ENCODE data around the gene PPP1R27.

Gene PPP1R27

GRCh38 chr17:81819708-81820107 is 15.1 kb downstream of the PPP1R27 start:
- DNase-seq, result no peak

- no peak for DNase-seq
Observed at GRCh38 chr17:81817758-81818147, 17.1 kb downstream of the PPP1R27 start.

DNA sequence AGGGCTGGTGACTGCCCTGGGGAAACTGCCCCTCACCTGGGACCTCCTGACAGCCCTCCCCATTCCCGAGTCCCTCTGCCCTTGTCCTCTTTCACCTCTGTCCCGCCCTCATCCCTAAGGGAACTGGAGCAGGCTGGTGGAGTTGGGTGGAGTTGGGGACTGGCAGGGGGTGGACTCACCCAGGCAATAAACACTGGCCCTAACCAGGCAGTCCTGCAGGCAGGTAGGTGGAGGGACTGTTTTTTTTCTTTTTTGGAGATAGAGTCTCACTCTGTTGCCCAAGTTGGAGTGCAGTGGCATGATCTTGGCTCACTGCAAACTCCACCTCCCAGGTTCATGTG is 19.2 kb downstream of the PPP1R27 start:
- no peak for DNase-seq

DNA sequence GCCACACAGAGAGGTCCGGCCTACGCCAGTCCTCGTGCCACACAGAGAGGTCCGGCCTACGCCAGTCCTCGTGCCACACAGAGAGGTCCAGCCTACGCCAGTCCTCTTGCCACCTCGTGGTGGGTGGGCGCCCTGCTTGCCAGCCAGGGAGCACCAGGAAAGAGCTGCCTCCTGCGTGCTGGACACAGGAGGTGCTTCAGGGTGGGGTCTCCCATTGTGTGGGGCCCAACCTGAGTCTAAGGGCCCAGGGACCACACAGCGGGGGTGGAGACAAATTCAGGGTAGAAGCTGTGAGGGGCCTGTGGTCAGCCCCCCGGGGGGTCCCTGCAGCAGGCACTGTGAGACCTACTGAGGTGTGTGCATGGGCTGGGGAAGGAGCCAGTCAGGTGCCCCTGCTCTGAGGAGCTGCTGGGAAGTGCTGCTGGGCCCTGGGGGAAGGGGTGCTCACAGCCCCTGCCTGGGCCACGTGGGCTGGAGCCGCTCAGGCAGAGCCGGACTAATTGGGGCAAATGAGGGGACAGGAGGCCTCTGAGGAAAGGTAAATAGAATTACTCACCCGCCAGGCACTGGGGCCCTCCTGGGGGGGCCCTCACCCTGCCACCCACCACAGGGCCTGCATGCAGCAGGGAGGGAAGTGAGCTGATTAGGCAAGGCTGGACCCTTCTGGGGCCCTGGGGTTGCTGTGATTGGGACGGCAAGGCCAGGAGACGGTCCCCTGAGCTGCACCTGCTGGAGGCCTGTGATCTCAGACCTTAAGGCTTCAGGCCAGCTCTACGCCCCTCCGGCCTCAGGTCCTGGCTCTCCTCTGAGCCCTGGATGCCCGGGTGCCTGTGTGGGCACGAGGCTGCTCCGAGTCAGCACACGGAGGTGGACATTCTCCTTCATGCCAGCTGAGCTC is 19.9 kb downstream of the PPP1R27 start:
- peak; percentile 42 for DNase-seq

- no peak for DNase-seq
Observed at GRCh38 chr17:81813861-81814683, 20.8 kb downstream of the PPP1R27 start.

- DNase-seq, result no peak
Observed at GRCh38 chr17:81813371-81813684, 21.5 kb downstream of the PPP1R27 start.

DNA sequence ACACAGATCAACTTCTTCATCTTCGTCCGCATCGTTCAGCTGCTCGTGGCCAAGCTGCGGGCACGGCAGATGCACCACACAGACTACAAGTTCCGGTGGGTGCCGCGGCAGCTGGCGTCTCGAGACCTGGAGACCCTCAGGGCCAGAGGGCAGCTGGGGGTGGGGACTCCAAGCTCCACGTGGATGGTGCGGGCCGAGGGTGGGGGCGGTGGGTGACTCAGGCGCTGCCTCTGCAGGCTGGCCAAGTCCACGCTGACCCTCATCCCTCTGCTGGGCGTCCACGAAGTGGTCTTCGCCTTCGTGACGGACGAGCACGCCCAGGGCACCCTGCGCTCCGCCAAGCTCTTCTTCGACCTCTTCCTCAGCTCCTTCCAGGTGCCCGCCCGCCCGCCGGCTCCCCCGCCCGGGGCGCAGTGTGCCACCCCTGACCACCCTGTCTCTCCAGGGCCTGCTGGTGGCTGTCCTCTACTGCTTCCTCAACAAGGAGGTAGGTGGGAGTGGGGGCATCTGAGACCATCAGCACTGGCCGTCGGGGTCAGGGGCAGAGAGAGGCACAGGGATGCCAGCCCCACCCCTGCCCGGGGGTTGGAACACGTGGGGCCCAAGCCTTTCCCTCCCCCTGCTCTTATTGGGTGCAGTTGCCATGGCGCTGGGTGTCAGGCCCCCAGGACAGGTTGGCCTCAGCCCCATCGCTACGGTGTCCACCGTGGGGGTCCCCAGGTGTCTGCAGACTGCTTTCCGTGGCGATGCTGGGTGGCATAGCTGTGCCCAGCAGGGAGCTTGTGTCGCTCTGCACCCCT is 22.1 kb downstream of the PPP1R27 start:
- no peak for DNase-seq

GRCh38 chr17:81811705-81812570 is 22.9 kb downstream of the PPP1R27 start:
- no peak for DNase-seq

GRCh38 chr17:81810892-81811704 is 23.8 kb downstream of the PPP1R27 start:
- no peak for DNase-seq

DNA sequence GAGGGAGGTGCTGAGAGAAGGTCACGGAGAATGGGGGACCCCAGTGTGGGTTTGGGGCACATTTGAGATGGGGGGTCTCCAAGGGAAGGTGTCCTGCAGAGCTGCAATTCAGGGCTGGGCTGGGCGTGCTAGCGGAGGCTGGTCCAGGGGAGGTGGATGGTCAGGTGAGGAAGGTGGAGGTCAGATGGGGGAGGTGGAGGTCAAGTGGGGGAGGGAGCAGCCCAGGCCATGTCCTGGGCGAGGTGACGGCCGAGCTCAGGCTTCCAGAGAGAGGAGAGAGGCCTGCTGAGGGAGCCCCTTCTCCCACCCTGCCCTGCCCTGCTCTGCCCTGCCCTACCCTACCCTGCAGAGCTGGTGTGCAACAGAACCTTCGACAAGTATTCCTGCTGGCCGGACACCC is 24.4 kb downstream of the PPP1R27 start:
- DNase-seq, result no peak

GRCh38 chr17:81809556-81809998 is 25.3 kb downstream of the PPP1R27 start:
- no peak for DNase-seq

DNA sequence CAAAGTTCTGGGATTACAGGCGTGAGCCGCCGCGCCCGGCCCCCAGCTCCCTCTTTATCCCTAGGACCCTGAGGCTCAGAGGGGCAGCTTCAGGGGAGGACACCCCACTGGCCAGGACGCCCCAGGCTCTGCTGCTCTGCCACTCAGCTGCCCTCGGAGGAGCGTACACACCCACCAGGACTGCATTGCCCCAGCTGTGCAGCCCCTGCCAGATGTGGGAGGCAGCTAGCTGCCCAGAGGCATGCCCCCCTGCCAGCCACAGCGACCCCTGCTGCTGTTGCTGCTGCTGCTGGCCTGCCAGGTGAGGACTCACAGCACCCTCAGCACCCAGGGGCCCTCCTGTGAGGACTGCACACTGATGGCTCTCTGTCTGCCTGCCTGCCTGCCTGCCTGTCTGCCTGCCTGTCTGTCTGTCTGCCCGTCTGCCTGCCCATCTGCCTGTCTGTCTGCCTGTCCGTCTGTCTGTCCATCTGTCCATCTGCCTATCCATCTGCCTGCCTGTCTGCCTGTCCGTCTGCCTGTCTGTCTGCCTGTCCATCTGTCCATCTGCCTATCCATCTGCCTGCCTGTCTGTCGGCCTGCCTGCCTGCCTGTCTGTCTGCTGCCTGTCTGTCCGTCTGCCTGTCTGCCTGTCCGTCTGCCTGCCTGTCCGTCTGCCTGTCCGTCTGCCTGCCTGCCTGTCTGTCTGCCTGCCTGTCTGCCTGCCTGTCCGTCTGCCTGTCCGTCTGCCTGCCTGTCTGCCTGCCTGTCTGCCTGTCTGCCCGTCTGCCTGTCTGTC is 25.9 kb downstream of the PPP1R27 start:
- no peak for DNase-seq

GRCh38 chr17:81807839-81808238 is 27.0 kb downstream of the PPP1R27 start:
- DNase-seq, result no peak

DNA sequence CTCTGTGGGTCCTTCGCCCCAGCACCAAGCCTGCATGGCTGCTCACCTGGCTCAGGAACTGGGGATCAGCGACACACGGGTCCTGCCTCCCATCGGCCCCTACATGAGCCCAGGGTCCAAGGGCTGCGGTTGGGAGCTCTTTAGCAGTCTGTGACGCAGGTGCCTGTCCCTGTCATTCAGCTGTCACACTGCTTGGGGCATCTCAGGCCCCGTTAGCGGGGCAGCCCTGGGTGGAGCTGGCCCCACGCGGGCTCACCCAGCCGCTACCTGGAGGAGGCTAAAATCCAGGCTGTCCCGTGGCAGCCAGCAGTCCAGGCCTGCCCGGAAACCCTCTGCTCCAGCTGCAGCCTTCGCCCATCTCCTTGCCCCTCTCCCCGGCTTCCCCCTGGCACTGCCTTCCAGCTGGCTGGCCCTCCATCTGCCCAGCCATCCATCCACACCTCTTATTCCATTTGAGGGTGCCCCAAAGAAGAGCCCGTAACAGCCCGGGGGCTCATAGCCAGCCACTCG is 27.6 kb downstream of the PPP1R27 start:
- no peak for DNase-seq

- no peak for DNase-seq
Observed at GRCh38 chr17:81806461-81807209, 28.2 kb downstream of the PPP1R27 start.

GRCh38 chr17:81805707-81806460 is 29.0 kb downstream of the PPP1R27 start:
- no peak for DNase-seq

DNA sequence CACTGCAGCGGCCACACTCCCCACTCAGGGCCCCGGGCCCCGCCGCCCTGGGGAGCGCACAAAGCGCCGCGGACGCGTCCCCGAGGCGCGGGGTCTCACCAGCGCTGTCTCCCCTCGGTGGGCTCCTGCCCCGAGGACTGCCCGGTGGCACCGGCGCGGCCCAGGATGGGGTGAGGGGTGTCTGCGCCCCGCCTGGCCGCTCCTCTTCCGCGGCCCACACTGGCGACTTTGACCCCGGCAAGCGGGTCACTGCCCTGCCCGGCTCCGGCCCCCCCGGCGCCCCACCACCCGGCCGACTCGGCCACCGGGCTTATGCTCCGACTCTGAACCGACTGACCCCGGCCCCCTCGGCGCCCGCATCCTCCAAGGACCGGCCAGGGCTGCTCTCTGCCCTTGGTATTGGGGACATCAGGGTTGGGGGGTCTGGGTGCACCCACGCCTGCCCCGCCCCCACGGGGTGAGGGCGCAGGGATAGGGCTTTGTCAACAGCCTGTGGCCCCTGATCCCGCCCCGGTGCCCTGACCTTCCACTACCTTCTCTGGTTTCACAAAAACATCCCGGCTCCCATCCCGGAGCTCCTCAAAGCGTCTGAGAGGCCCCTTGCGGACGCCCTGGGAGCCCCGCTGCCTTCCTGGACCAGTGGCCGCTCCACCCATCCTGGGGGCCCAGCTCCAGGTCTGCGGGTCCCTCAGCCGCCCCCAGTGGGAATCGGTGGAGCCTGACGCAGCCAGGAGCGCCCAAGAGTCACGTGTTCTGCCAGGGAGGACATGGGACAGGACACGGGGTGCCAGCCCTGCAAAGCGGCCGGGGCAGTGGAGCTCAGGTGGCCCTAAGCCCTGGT is 30.1 kb downstream of the PPP1R27 start:
- no peak for DNase-seq
